PC-3 (cell line): ENCODE measurements around the gene OR51M1. TPM values are rescaled to one million over a fixed set of nuclear protein-coding genes. Genes with fewer than 3 reads are reported as not detected.

ENCODE experiments used
- ATAC-seq: fragments of 200-7000 bp; cut with Tn5 transposase; 2 replicates; pipeline ENCODE4 v1.9.1; 2020; ENCODE audit warnings: mild to moderate bottlenecking, moderate library complexity
- BruUV-seq: library from RNA; stranded (reverse); fragments of 400-500 nt; replicated peaks from 2 replicates; lab custom pipeline; 2021; lab: Mats Ljungman, UMichigan
- CTCF ChIA-PET: fragments of 300-600 bp; sonication (Branson Sonifier 250); formaldehyde crosslinking; loops from one replicate; lab custom pipeline; 2022; ENCODE audit warnings: antibody characterized with exemption; lab: Charles Lee
- POLR2A ChIA-PET: fragments of 300-600 bp; sonication (Branson Sonifier 250); formaldehyde crosslinking; loops from one replicate; lab custom pipeline; 2022; ENCODE audit warnings: antibody characterized with exemption; ENCODE audit not compliant: unreplicated experiment; lab: Charles Lee
- DNase-seq: peaks from one replicate; pipeline ENCODE4 v3.0.0-alpha.2; 2015
- H2AFZ ChIP-seq: fragments of 300-600 bp; sonication (generic); 2 replicates; pipeline ENCODE4 v1.6.0; 2016; ENCODE audit warnings: antibody characterized with exemption, low read length
- H3F3A ChIP-seq: fragments of 300-600 bp; sonication (generic); one replicate; pipeline ENCODE4 v1.6.0; 2017; ENCODE audit warnings: antibody characterized with exemption, low read length, control low read depth, mild to moderate bottlenecking; ENCODE audit not compliant: unreplicated experiment
- H3K27ac ChIP-seq: fragments of 300-600 bp; sonication (generic); 2 replicates; pipeline ENCODE4 v1.5.1; 2016; ENCODE audit warnings: mild to moderate bottlenecking, low read length
- H3K27me3 ChIP-seq: fragments of 300-600 bp; sonication (generic); 2 replicates; pipeline ENCODE4 v1.6.1; 2016; ENCODE audit warnings: low read length, mixed read lengths
- H3K36me3 ChIP-seq: fragments of 300-600 bp; sonication (generic); 2 replicates; pipeline ENCODE4 v1.6.1; 2016; ENCODE audit warnings: low read depth, mixed run types, low read length, mixed read lengths
- H3K4me1 ChIP-seq: fragments of 300-600 bp; sonication (generic); 2 replicates; pipeline ENCODE4 v1.5.1; 2016; ENCODE audit warnings: low read length; ENCODE audit not compliant: insufficient read depth
- H3K4me2 ChIP-seq: fragments of 300-600 bp; sonication (generic); 2 replicates; pipeline ENCODE4 v1.6.0; 2016; ENCODE audit warnings: low read length
- H3K4me3 ChIP-seq: fragments of 300-600 bp; sonication (generic); 2 replicates; pipeline ENCODE4 v1.5.1; 2016; ENCODE audit warnings: mild to moderate bottlenecking, low read length, mixed read lengths
- H3K79me2 ChIP-seq: fragments of 300-600 bp; sonication (generic); 2 replicates; pipeline ENCODE4 v1.6.1; 2017; ENCODE audit warnings: low read length, mixed read lengths
- H3K9ac ChIP-seq: fragments of 300-600 bp; sonication (generic); 2 replicates; pipeline ENCODE4 v1.6.0; 2016; ENCODE audit warnings: mild to moderate bottlenecking, low read length
- H3K9me2 ChIP-seq: fragments of 300-600 bp; sonication (generic); replicated peaks from 2 replicates; pipeline ENCODE4 v1.6.1; 2016; ENCODE audit warnings: mixed run types, low read length, mixed read lengths
- H3K9me3 ChIP-seq: fragments of 300-600 bp; sonication (generic); 2 replicates; pipeline ENCODE4 v1.6.1; 2016; ENCODE audit warnings: low read length, mixed read lengths
- H4K20me1 ChIP-seq: fragments of 300-600 bp; sonication (generic); 2 replicates; pipeline ENCODE4 v1.6.1; 2016; ENCODE audit warnings: low read length, mixed read lengths
- CTCF ChIP-seq: fragments of 300-600 bp; sonication (generic); conservative IDR thresholded peaks from 2 replicates; pipeline ENCODE4 v1.5.1; 2017; ENCODE audit warnings: antibody characterized with exemption, low read depth, mild to moderate bottlenecking, low read length
- EZH2 ChIP-seq: fragments of 300-600 bp; sonication (generic); IDR thresholded peaks from one replicate; pipeline ENCODE4 v1.6.1; 2017; ENCODE audit warnings: antibody characterized with exemption, mild to moderate bottlenecking, low read length; ENCODE audit not compliant: unreplicated experiment
- EZH2phosphoT487 ChIP-seq: fragments of 300-600 bp; sonication (generic); IDR thresholded peaks from 2 replicates; pipeline ENCODE4 v1.6.1; 2018; ENCODE audit warnings: mild to moderate bottlenecking, antibody characterized with exemption, low read length, borderline replicate concordance
- intact Hi-C: fragments of 100-400 bp; cut with micrococcal nuclease; formaldehyde crosslinking; loops from 2 replicates; pipeline ENCODE4 v1.9.0; 2023
- total RNA-seq: library from RNA; depleted of rRNA; stranded (reverse); fragments of >200 nt; gene quantifications from 2 replicates; pipeline ENCODE4 v1.2.3, GENCODE V29; 2014

The OR51M1 gene
- total RNA-seq, 1 experiment from 2014 or later: not detected

- Histone ChIP-seq H3K27me3 (no peaks in the 10 kb centered on the region), H2AFZ (no peak overlapping the region), H3K4me1 (no peaks in the 10 kb centered on the region), H3K79me2 (no peaks in the 10 kb centered on the region), H3K4me3 (no peak overlapping the region), H3K9me2 (no peaks in the 10 kb centered on the region), H3K9me3 (no peaks in the 10 kb centered on the region), H3K4me2 (no peak overlapping the region), H4K20me1 (no peaks in the 10 kb centered on the region), H3K36me3 (no peaks in the 10 kb centered on the region), H3F3A (no peaks in the 10 kb centered on the region), H3K9ac (no peak overlapping the region), H3K27ac (no peak overlapping the region)
- DNase-seq (no peak), ATAC-seq (no peak)
- TF ChIP-seq EZH2phosphoT487 (no peak), CTCF (0 out of 2 replicates have a peak, but pooled peaks have one; percentile 14)
- intact Hi-C loops: no loop called here
- ChIA-PET POLR2A (no interaction called here), CTCF (no interaction called here)
- BruUV-seq: no TSS peak
Observed at GRCh38 chr11:5390210-5390609, 6.6 kb downstream of the OR51M1 start.

GRCh38 chr11:5394091-5394490 lies 10.5 kb downstream of the OR51M1 start:
- CTCF ChIA-PET: no interaction called here
- Histone ChIP-seq H3K36me3 (no peaks in the 10 kb centered on the region), H3F3A (no peaks in the 10 kb centered on the region), H3K9me2 (no peaks in the 10 kb centered on the region), H3K27me3 (no peaks in the 10 kb centered on the region), H3K79me2 (no peaks in the 10 kb centered on the region), H3K27ac (no peak overlapping the region), H2AFZ (no peak overlapping the region), H3K9me3 (no peaks in the 10 kb centered on the region), H3K4me3 (no peak overlapping the region), H3K4me1 (no peaks in the 10 kb centered on the region), H3K4me2 (no peak overlapping the region), H3K9ac (no peak overlapping the region), H4K20me1 (no peaks in the 10 kb centered on the region)
- no TSS peak for BruUV-seq
- intact Hi-C loops: no loop called here
- TF ChIP-seq EZH2 (no peak), CTCF (no peak), EZH2phosphoT487 (no peak)
- ATAC-seq (no peak), DNase-seq (no peak)
- POLR2A ChIA-PET: no interaction called here

- no peak overlapping the region for H3K27ac ChIP-seq
- ATAC-seq (no peak), DNase-seq (no peak)
- no peak overlapping the region for H2AFZ ChIP-seq
- no peaks in the 10 kb centered on the region for H3K9me3 ChIP-seq
- no peaks in the 10 kb centered on the region for H4K20me1 ChIP-seq
- H3K4me1 ChIP-seq: no peaks in the 10 kb centered on the region
- H3K36me3 ChIP-seq: no peaks in the 10 kb centered on the region
- H3K79me2 ChIP-seq: no peaks in the 10 kb centered on the region
- POLR2A ChIA-PET: no interaction called here
- no peak overlapping the region for H3K4me3 ChIP-seq
- H3K9me2 ChIP-seq: no peaks in the 10 kb centered on the region
- TF ChIP-seq CTCF: no peak
- TF ChIP-seq EZH2phosphoT487: no peak
- no peak for TF ChIP-seq EZH2
- H3K27me3 ChIP-seq: 0 out of 2 replicates have a peak, but pooled peaks cover 5% of the 10 kb centered on the region
- H3K4me2 ChIP-seq: no peak overlapping the region
- CTCF ChIA-PET: no interaction called here
- no TSS peak for BruUV-seq
- H3F3A ChIP-seq: no peaks in the 10 kb centered on the region
- intact Hi-C loops: no loop called here
- no peak overlapping the region for H3K9ac ChIP-seq
Observed at GRCh38 chr11:5398936-5399335, 15.3 kb downstream of the OR51M1 start.
